ENCODE measurements around the gene VPS51. TPM values are rescaled to one million over a fixed set of nuclear protein-coding genes. Genes with fewer than 3 reads are reported as not detected.

VPS51 gene
- total RNA-seq, 2 donors from 2014 or later: 323 to 542 TPM

- H3K27me3 ChIP-seq (replicated peaks; ENCODE audit: insufficient read depth): no peaks in the 10 kb centered on the region
- no peak for DNase-seq (ENCODE audit: low spot score)
- no peak overlapping the region for H3K4me3 ChIP-seq
- no peaks in the 10 kb centered on the region for H3K9me3 ChIP-seq
- H3K27ac ChIP-seq: no peak overlapping the region
- no peaks in the 10 kb centered on the region for H3K36me3 ChIP-seq
- no peaks in the 10 kb centered on the region for H3K4me1 ChIP-seq (replicated peaks)
- 54% methylated on average over 4 of the region's 4 CpGs for WGBS
- intact Hi-C loops (cut with DNase I): no loop called here
- no peak for TF ChIP-seq POLR2A (IDR thresholded peaks at IDR 0.05)
- TF ChIP-seq POLR2AphosphoS5 (IDR thresholded peaks at IDR 0.05): no peak
- no peak for TF ChIP-seq CTCF (IDR thresholded peaks at IDR 0.05)
These were observed 23.9 kb upstream of the VPS51 start for GRCh38 chr11:65071907-65072630.

GRCh38 chr11:65072631-65072966 is 23.4 kb upstream of the VPS51 start:
- H3K27ac ChIP-seq: no peak overlapping the region
- no peaks in the 10 kb centered on the region for H3K9me3 ChIP-seq
- intact Hi-C loops (cut with DNase I): no loop called here
- no peaks in the 10 kb centered on the region for H3K36me3 ChIP-seq
- H3K4me3 ChIP-seq: no peak overlapping the region
- WGBS: 44% methylated on average over 1 of the region's 1 CpG
- TF ChIP-seq CTCF (IDR thresholded peaks at IDR 0.05) (no peak), POLR2A (IDR thresholded peaks at IDR 0.05) (no peak), POLR2AphosphoS5 (IDR thresholded peaks at IDR 0.05) (no peak)
- H3K27me3 ChIP-seq (replicated peaks; ENCODE audit: insufficient read depth): no peaks in the 10 kb centered on the region
- DNase-seq (ENCODE audit: low spot score): no peak
- H3K4me1 ChIP-seq (replicated peaks): no peaks in the 10 kb centered on the region

GRCh38 chr11:65077451-65077850 is 18.6 kb upstream of the VPS51 start:
- Histone ChIP-seq H3K4me1 (replicated peaks) (no peaks in the 10 kb centered on the region), H3K9me3 (no peaks in the 10 kb centered on the region), H3K4me3 (no peak overlapping the region), H3K27me3 (replicated peaks; ENCODE audit: insufficient read depth) (no peaks in the 10 kb centered on the region), H3K36me3 (no peaks in the 10 kb centered on the region), H3K27ac (no peak overlapping the region)
- WGBS: 65% methylated on average over 4 of the region's 4 CpGs
- intact Hi-C loops (cut with DNase I): no loop called here
- TF ChIP-seq POLR2A (IDR thresholded peaks at IDR 0.05) (no peak), CTCF (IDR thresholded peaks at IDR 0.05) (no peak), POLR2AphosphoS5 (IDR thresholded peaks at IDR 0.05) (no peak)
- no peak for DNase-seq (ENCODE audit: low spot score)

GRCh38 chr11:65078151-65078550 is 17.9 kb upstream of the VPS51 start:
- Histone ChIP-seq H3K36me3 (no peaks in the 10 kb centered on the region), H3K9me3 (no peaks in the 10 kb centered on the region), H3K27ac (no peak overlapping the region), H3K4me3 (no peak overlapping the region), H3K4me1 (replicated peaks) (no peaks in the 10 kb centered on the region), H3K27me3 (replicated peaks; ENCODE audit: insufficient read depth) (no peaks in the 10 kb centered on the region)
- DNase-seq (ENCODE audit: low spot score): no peak
- TF ChIP-seq CTCF (IDR thresholded peaks at IDR 0.05) (peak; percentile 29 to 64 (median 45)), POLR2AphosphoS5 (IDR thresholded peaks at IDR 0.05) (no peak)
- 58% methylated on average over 3 of the region's 3 CpGs for WGBS
- intact Hi-C loops (cut with DNase I): no loop called here

- Histone ChIP-seq H3K4me1 (replicated peaks) (no peaks in the 10 kb centered on the region), H3K36me3 (no peaks in the 10 kb centered on the region), H3K4me3 (no peak overlapping the region), H3K9me3 (no peaks in the 10 kb centered on the region), H3K27ac (no peak overlapping the region), H3K27me3 (replicated peaks; ENCODE audit: insufficient read depth) (no peaks in the 10 kb centered on the region)
- no peak for TF ChIP-seq POLR2A (IDR thresholded peaks at IDR 0.05)
- TF ChIP-seq CTCF (IDR thresholded peaks at IDR 0.05): no peak
- no peak for TF ChIP-seq POLR2AphosphoS5 (IDR thresholded peaks at IDR 0.05)
- no peak for DNase-seq (ENCODE audit: low spot score)
- 90% methylated on average over 9 of the region's 9 CpGs for whole genome bisulfite sequencing
- intact Hi-C loops (cut with DNase I): no loop called here
These were observed 17.1 kb upstream of the VPS51 start for GRCh38 chr11:65078786-65079342.
